Kidney (tissue), 11 donors: ENCODE data around the gene CDY2B. TPM values are rescaled to one million over a fixed set of nuclear protein-coding genes. Genes with fewer than 3 reads are reported as not detected.
"Not testable (repeated sequence)": the region's sequence is repeated elsewhere in the genome, so short reads cannot be mapped to it uniquely, and the experiment has no call there.

Experiments
- DNase-seq, 5 donors: peaks; one replicate each; pipeline ENCODE4 v3.0.0-alpha.2; 2013 to 2020
- FAIRE-seq: peaks from 2 replicates; lab custom pipeline; 2012; peaks lifted over from hg19 to GRCh38; lab: Jason Lieb, UNC
- H3K27ac ChIP-seq, 2 donors: one replicate each; pipeline ENCODE4 v1.7.0; 2013; ENCODE audit warnings: low read depth in 2 of 2, low read length in 2 of 2, inconsistent platforms in 1 of 2
- H3K27me3 ChIP-seq: one replicate; pipeline ENCODE4 v1.7.1; 2013; ENCODE audit warnings: low read length, inconsistent platforms; ENCODE audit not compliant: control insufficient read depth, insufficient read depth
- H3K36me3 ChIP-seq, 3 donors: one replicate each; pipeline versions ENCODE4 v1.7.0 to v1.7.1; 2013; ENCODE audit warnings: low read length in 3 of 3, control low read depth in 1 of 3, inconsistent platforms in 1 of 3; ENCODE audit not compliant: insufficient read depth in 3 of 3, control insufficient read depth in 2 of 3
- H3K4me1 ChIP-seq, 3 donors: one replicate each; pipeline versions ENCODE4 v1.7.0 to v1.7.1; 2013; ENCODE audit warnings: low read length in 3 of 3, inconsistent platforms in 1 of 3, low read depth in 1 of 3; ENCODE audit not compliant: control insufficient read depth in 2 of 3, insufficient read depth in 2 of 3
- H3K4me3 ChIP-seq, 3 donors: one replicate each; pipeline versions ENCODE4 v1.7.0 to v1.8.1; 2013; ENCODE audit warnings: low read length in 3 of 3, control low read depth in 1 of 3, inconsistent platforms in 1 of 3
- H3K9ac ChIP-seq, 3 donors: one replicate each; pipeline versions ENCODE4 v1.7.0 to v1.7.1; 2013; ENCODE audit warnings: low read length in 3 of 3, control low read depth in 1 of 3, inconsistent platforms in 1 of 3
- H3K9me3 ChIP-seq, 3 donors: one replicate each; pipeline versions ENCODE4 v1.7.0 to v1.7.1; 2013; ENCODE audit warnings: low read length in 3 of 3, control low read depth in 1 of 3, inconsistent platforms in 1 of 3; ENCODE audit not compliant: control insufficient read depth in 2 of 3, insufficient read depth in 1 of 3
- intact Hi-C: fragments of 100-400 bp; cut with DNase I; formaldehyde crosslinking; loops from one replicate; pipeline ENCODE4 v1.11.1; 2022
- polyA plus RNA-seq: library from polyadenylated mRNA; stranded (reverse); fragments of 350-450 nt; fragmentation: Illumina TruSeq; extraction: RNeasy Lipid Tissue Mini Kit (QIAGEN cat#74804); gene quantifications from one replicate; pipeline ENCODE4 v1.2.3, GENCODE V29; 2014; ENCODE audit warnings: low read depth, low replicate concordance; ENCODE audit not compliant: insufficient read depth
- total RNA-seq: library from RNA; stranded (reverse); fragmentation: NEBNext Ultra II Directional; extraction: Animal tissue kit (Norgen Biotek cat#: 25700); gene quantifications from one replicate; pipeline ENCODE4 v1.2.1, GENCODE V29; 2021
- donor health status: control.
- donor health status: control.
- donor health status: DM: yes; HTN: yes; CAD: no.
- donor health status: Normal renal cell carcinoma (clear cell type).

CDY2B gene
- total and polyA plus RNA-seq, 2 donors from 2014 or later: not detected

GRCh38 chrY:17867850-17868249, 12.2 kb downstream of the CDY2B start:
- FAIRE-seq, H3K27ac ChIP-seq, H3K9me3 ChIP-seq, H3K4me1 ChIP-seq, intact Hi-C loops, H3K4me3 ChIP-seq, DNase-seq, H3K36me3 ChIP-seq, H3K27me3 ChIP-seq, H3K9ac ChIP-seq: not testable (repeated sequence)

GRCh38 chrY:17860634-17861033, 19.4 kb downstream of the CDY2B start:
- H3K36me3 ChIP-seq, intact Hi-C loops, H3K27ac ChIP-seq, H3K9me3 ChIP-seq, H3K4me3 ChIP-seq, DNase-seq, H3K27me3 ChIP-seq, H3K9ac ChIP-seq, FAIRE-seq, H3K4me1 ChIP-seq: not testable (repeated sequence)

GRCh38 chrY:17856963-17857848, 22.8 kb downstream of the CDY2B start:
- intact Hi-C loops: not testable (repeated sequence)

GRCh38 chrY:17856508-17856907, 23.5 kb downstream of the CDY2B start:
- H3K4me3 ChIP-seq, intact Hi-C loops, H3K27me3 ChIP-seq, H3K4me1 ChIP-seq, H3K36me3 ChIP-seq, H3K9me3 ChIP-seq, H3K9ac ChIP-seq, FAIRE-seq, H3K27ac ChIP-seq, DNase-seq: not testable (repeated sequence)

More at GRCh38 chrY:17856963-17857848, 22.8 kb downstream of the CDY2B start:
- not testable (repeated sequence) for H3K27me3 ChIP-seq, H3K27ac ChIP-seq, H3K9me3 ChIP-seq, H3K4me1 ChIP-seq, H3K9ac ChIP-seq, H3K4me3 ChIP-seq, FAIRE-seq, H3K36me3 ChIP-seq, DNase-seq

- H3K4me3 ChIP-seq, H3K4me1 ChIP-seq, H3K27ac ChIP-seq, FAIRE-seq, H3K36me3 ChIP-seq, DNase-seq, H3K9me3 ChIP-seq, intact Hi-C loops, H3K9ac ChIP-seq, H3K27me3 ChIP-seq: not testable (repeated sequence)
These were observed 30.9 kb downstream of the CDY2B start for GRCh38 chrY:17849131-17849530.

- H3K4me1 ChIP-seq, H3K36me3 ChIP-seq, H3K4me3 ChIP-seq, H3K27ac ChIP-seq, H3K9ac ChIP-seq, intact Hi-C loops, FAIRE-seq, DNase-seq, H3K9me3 ChIP-seq, H3K27me3 ChIP-seq: not testable (repeated sequence)
These were observed 47.9 kb downstream of the CDY2B start for GRCh38 chrY:17832149-17832548.

Other genes with a start within 250 kb of the CDY2B start
- not detected for gene CDY2A, start 145.6 kb upstream of the CDY2B start, total RNA-seq
- gene CDY2A, start 145.6 kb upstream of the CDY2B start, polyA plus RNA-seq: not detected